Loucy (cell line): ENCODE data around the gene CNIH3.

Experiments
- EZH2phosphoT487 ChIP-seq: fragments of 200-600 bp; IDR thresholded peaks from 2 replicates; pipeline ENCODE4 v1.6.1; 2018; ENCODE audit warnings: antibody characterized with exemption, mild to moderate bottlenecking, moderate library complexity, borderline replicate concordance
- TF ChIP-seq, protein P1 (sequence below): fragments of 200-600 bp; sonication (generic); conservative IDR thresholded peaks from 2 replicates; pipeline ENCODE4 v1.5.1; 2014; ENCODE audit warnings: mild to moderate bottlenecking, antibody characterized with exemption, low read length

DNA sequence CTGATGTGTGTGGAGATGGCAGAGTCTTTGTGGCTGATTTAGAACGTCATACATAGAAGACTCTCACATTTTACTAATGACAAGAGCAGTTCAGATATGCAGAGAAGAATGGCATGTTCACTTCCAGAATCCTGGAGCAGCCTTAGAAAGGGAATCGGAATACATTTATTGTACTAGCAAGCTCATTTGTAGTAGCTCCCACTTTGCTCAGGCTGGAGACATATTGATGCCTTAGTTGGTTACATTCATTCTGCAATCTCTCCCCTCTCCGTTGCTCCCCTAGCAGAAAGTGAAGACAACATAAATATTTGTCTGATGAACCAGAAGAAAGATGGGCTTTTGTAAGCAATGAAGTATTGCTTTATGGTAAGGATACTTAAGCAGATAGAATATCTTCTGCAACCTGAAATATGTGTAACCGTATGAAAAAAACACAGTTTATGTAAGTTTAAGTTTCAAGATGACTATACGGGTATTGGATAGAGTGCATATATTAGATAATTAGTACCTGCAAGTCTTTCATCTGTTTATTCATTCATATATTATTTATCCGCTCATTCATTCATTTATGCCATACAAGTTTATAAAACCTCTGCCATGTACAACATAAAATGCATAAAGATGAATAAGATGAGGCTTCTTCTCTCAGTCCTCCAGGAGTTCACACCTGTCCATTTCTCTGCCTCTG, 135.7 kb downstream of the CNIH3 start:
- TF ChIP-seq, protein P1, sequence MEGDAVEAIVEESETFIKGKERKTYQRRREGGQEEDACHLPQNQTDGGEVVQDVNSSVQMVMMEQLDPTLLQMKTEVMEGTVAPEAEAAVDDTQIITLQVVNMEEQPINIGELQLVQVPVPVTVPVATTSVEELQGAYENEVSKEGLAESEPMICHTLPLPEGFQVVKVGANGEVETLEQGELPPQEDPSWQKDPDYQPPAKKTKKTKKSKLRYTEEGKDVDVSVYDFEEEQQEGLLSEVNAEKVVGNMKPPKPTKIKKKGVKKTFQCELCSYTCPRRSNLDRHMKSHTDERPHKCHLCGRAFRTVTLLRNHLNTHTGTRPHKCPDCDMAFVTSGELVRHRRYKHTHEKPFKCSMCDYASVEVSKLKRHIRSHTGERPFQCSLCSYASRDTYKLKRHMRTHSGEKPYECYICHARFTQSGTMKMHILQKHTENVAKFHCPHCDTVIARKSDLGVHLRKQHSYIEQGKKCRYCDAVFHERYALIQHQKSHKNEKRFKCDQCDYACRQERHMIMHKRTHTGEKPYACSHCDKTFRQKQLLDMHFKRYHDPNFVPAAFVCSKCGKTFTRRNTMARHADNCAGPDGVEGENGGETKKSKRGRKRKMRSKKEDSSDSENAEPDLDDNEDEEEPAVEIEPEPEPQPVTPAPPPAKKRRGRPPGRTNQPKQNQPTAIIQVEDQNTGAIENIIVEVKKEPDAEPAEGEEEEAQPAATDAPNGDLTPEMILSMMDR, result no peak
- no peak for TF ChIP-seq EZH2phosphoT487
